ENCODE results near the gene ZC3H7A. TPM values are rescaled to one million over a fixed set of nuclear protein-coding genes. Genes with fewer than 3 reads are reported as not detected.
A peak's percentile ranks its signal among the peaks of the same experiment; 100 is the strongest.

The ZC3H7A gene
- total and polyA plus RNA-seq, 2 of the 13 experiments (the other 11 are each of a cell fraction or from before 2014, with no cell fraction given) = 29.2 to 36.8 TPM

GRCh38 chr16:11796227-11797165 is 562 bp downstream of the ZC3H7A start (continued):
- peak; percentile 23; the same call in 1 of the 2 replicates for TF ChIP-seq ZBTB39 (CRISPR knock-in tag; IDR thresholded peaks at IDR 0.05)
- peak; percentile 29; the same call in 1 of the 2 replicates for TF ChIP-seq ZNF513 (CRISPR knock-in tag; conservative IDR thresholded peaks at IDR 0.05)
- no peak for TF ChIP-seq CHD2 (IDR thresholded peaks at IDR 0.05; ENCODE audit: low read depth, low read length)
- TF ChIP-seq PATZ1 (CRISPR knock-in tag; IDR thresholded peaks at IDR 0.05) = peak; percentile 56
- peak; percentile 58 for TF ChIP-seq ZNF883 (CRISPR knock-in tag; IDR thresholded peaks at IDR 0.05; ENCODE audit: not compliant biosample characterization)
- no peak for TF ChIP-seq LCORL (IDR thresholded peaks at IDR 0.05)
- TF ChIP-seq LCORL (CRISPR knock-in tag; IDR thresholded peaks at IDR 0.05) = peak; percentile 98
- TF ChIP-seq PTBP1 (IDR thresholded peaks at IDR 0.05; ENCODE audit: low read depth, low read length, poor library complexity, severe bottlenecking) = peak; percentile 54
- TF ChIP-seq ARID5B (CRISPR knock-in tag; IDR thresholded peaks at IDR 0.05) = peak; percentile 53
- peak; percentile 51 for TF ChIP-seq MED8 (CRISPR knock-in tag; IDR thresholded peaks at IDR 0.05; ENCODE audit: insufficient replicate concordance)
- 0 out of 2 replicates have a peak, but pooled peaks have one; percentile 15 for TF ChIP-seq HMG20A (CRISPR knock-in tag; IDR thresholded peaks at IDR 0.05; ENCODE audit: borderline replicate concordance)
- TF ChIP-seq ZNF569 (CRISPR knock-in tag; IDR thresholded peaks at IDR 0.05; ENCODE audit: borderline replicate concordance) = no peak
- peak; percentile 48; the same call in 1 of the 2 replicates for TF ChIP-seq ZNF501 (CRISPR knock-in tag; IDR thresholded peaks at IDR 0.05)
- TF ChIP-seq ZNF280B (CRISPR knock-in tag; IDR thresholded peaks at IDR 0.05; ENCODE audit: borderline replicate concordance) = peak; percentile 86

All from HepG2 (cell line).